ENCODE measurements around the gene CACNA2D2. TPM values are rescaled to one million over a fixed set of nuclear protein-coding genes. Genes with fewer than 3 reads are reported as not detected.

CACNA2D2 gene
- total RNA-seq, 1 donor from 2014 or later: 0.59 TPM

GRCh38 chr3:50481992-50482391, 21.4 kb downstream of the CACNA2D2 start:
- H3K27ac Mint-ChIP-seq: no peak overlapping the region
- no peaks in the 10 kb centered on the region for H3K9me3 Mint-ChIP-seq
- H3K27me3 Mint-ChIP-seq (ENCODE audit: low read depth): no peaks in the 10 kb centered on the region
- H3K36me3 Mint-ChIP-seq (ENCODE audit: low read depth): no peaks in the 10 kb centered on the region
- no peak for DNase-seq (ENCODE audit: low spot score)
- no peak overlapping the region for H3K4me3 Mint-ChIP-seq (ENCODE audit: low read depth)
- intact Hi-C loops (cut with micrococcal nuclease): no loop called here
- peaks cover 2% of the 10 kb centered on the region for H3K4me1 Mint-ChIP-seq (ENCODE audit: low read depth)

- no peaks in the 10 kb centered on the region for H3K27me3 Mint-ChIP-seq (ENCODE audit: low read depth)
- DNase-seq (ENCODE audit: low spot score): no peak
- H3K4me3 Mint-ChIP-seq (ENCODE audit: low read depth): no peak overlapping the region
- peaks cover 2% of the 10 kb centered on the region for H3K4me1 Mint-ChIP-seq (ENCODE audit: low read depth)
- no peak overlapping the region for H3K27ac Mint-ChIP-seq
- intact Hi-C loops (cut with micrococcal nuclease): no loop called here
- no peaks in the 10 kb centered on the region for H3K9me3 Mint-ChIP-seq
- H3K36me3 Mint-ChIP-seq (ENCODE audit: low read depth): no peaks in the 10 kb centered on the region
These were observed 23.0 kb downstream of the CACNA2D2 start for GRCh38 chr3:50480471-50480870.

- Mint-ChIP-seq H3K4me1 (ENCODE audit: low read depth) (peaks cover 2% of the 10 kb centered on the region), H3K27ac (no peak overlapping the region), H3K4me3 (ENCODE audit: low read depth) (no peak overlapping the region), H3K36me3 (ENCODE audit: low read depth) (no peaks in the 10 kb centered on the region), H3K27me3 (ENCODE audit: low read depth) (no peaks in the 10 kb centered on the region), H3K9me3 (no peaks in the 10 kb centered on the region)
- DNase-seq (ENCODE audit: low spot score): no peak
- intact Hi-C loops (cut with micrococcal nuclease): no loop called here
These were observed 23.9 kb downstream of the CACNA2D2 start for GRCh38 chr3:50479523-50479922.

GRCh38 chr3:50478671-50479260, 24.7 kb downstream of the CACNA2D2 start:
- Mint-ChIP-seq H3K27me3 (ENCODE audit: low read depth) (no peaks in the 10 kb centered on the region), H3K36me3 (ENCODE audit: low read depth) (no peaks in the 10 kb centered on the region)

GRCh38 chr3:50478051-50478450, 25.4 kb downstream of the CACNA2D2 start:
- intact Hi-C loops (cut with micrococcal nuclease): no loop called here
- H3K4me3 Mint-ChIP-seq (ENCODE audit: low read depth): no peak overlapping the region

More at GRCh38 chr3:50478671-50479260, 24.7 kb downstream of the CACNA2D2 start:
- H3K9me3 Mint-ChIP-seq: no peaks in the 10 kb centered on the region
- peaks cover 2% of the 10 kb centered on the region for H3K4me1 Mint-ChIP-seq (ENCODE audit: low read depth)
- intact Hi-C loops (cut with micrococcal nuclease): no loop called here
- no peak overlapping the region for H3K27ac Mint-ChIP-seq
- no peak for DNase-seq (ENCODE audit: low spot score)
- H3K4me3 Mint-ChIP-seq (ENCODE audit: low read depth): no peak overlapping the region

GRCh38 chr3:50475348-50475747, 28.1 kb downstream of the CACNA2D2 start:
- intact Hi-C loops (cut with micrococcal nuclease): no loop called here
- Mint-ChIP-seq H3K4me1 (ENCODE audit: low read depth) (peaks cover 7% of the 10 kb centered on the region), H3K27me3 (ENCODE audit: low read depth) (no peaks in the 10 kb centered on the region), H3K27ac (no peak overlapping the region), H3K36me3 (ENCODE audit: low read depth) (no peaks in the 10 kb centered on the region), H3K4me3 (ENCODE audit: low read depth) (no peak overlapping the region), H3K9me3 (no peaks in the 10 kb centered on the region)
- no peak for DNase-seq (ENCODE audit: low spot score)

More at GRCh38 chr3:50478051-50478450, 25.4 kb downstream of the CACNA2D2 start:
- no peak for DNase-seq (ENCODE audit: low spot score)
- Mint-ChIP-seq H3K36me3 (ENCODE audit: low read depth) (no peaks in the 10 kb centered on the region), H3K27ac (no peak overlapping the region), H3K9me3 (no peaks in the 10 kb centered on the region), H3K4me1 (ENCODE audit: low read depth) (peaks cover 3% of the 10 kb centered on the region), H3K27me3 (ENCODE audit: low read depth) (no peaks in the 10 kb centered on the region)

- H3K9me3 Mint-ChIP-seq: no peaks in the 10 kb centered on the region
- peaks cover 7% of the 10 kb centered on the region for H3K4me1 Mint-ChIP-seq (ENCODE audit: low read depth)
- no peak overlapping the region for H3K27ac Mint-ChIP-seq
- intact Hi-C loops (cut with micrococcal nuclease): no loop called here
- no peak for DNase-seq (ENCODE audit: low spot score)
- H3K4me3 Mint-ChIP-seq (ENCODE audit: low read depth): no peak overlapping the region
- H3K36me3 Mint-ChIP-seq (ENCODE audit: low read depth): no peaks in the 10 kb centered on the region
- H3K27me3 Mint-ChIP-seq (ENCODE audit: low read depth): no peaks in the 10 kb centered on the region
These were observed 28.7 kb downstream of the CACNA2D2 start for GRCh38 chr3:50474717-50475116.

GRCh38 chr3:50473768-50474167, 29.7 kb downstream of the CACNA2D2 start:
- Mint-ChIP-seq H3K4me1 (ENCODE audit: low read depth) (peaks cover 7% of the 10 kb centered on the region), H3K27me3 (ENCODE audit: low read depth) (no peaks in the 10 kb centered on the region), H3K4me3 (ENCODE audit: low read depth) (no peak overlapping the region), H3K9me3 (no peaks in the 10 kb centered on the region), H3K27ac (no peak overlapping the region), H3K36me3 (ENCODE audit: low read depth) (no peaks in the 10 kb centered on the region)
- intact Hi-C loops (cut with micrococcal nuclease): no loop called here
- no peak for DNase-seq (ENCODE audit: low spot score)

- peaks cover 7% of the 10 kb centered on the region for H3K4me1 Mint-ChIP-seq (ENCODE audit: low read depth)
- intact Hi-C loops (cut with micrococcal nuclease): no loop called here
- no peak overlapping the region for H3K4me3 Mint-ChIP-seq (ENCODE audit: low read depth)
- H3K9me3 Mint-ChIP-seq: no peaks in the 10 kb centered on the region
- no peak for DNase-seq (ENCODE audit: low spot score)
- H3K27me3 Mint-ChIP-seq (ENCODE audit: low read depth): no peaks in the 10 kb centered on the region
- no peaks in the 10 kb centered on the region for H3K36me3 Mint-ChIP-seq (ENCODE audit: low read depth)
- H3K27ac Mint-ChIP-seq: no peak overlapping the region
These were observed 30.5 kb downstream of the CACNA2D2 start for GRCh38 chr3:50472958-50473357.

GRCh38 chr3:50470658-50471057, 32.8 kb downstream of the CACNA2D2 start:
- H3K4me1 Mint-ChIP-seq (ENCODE audit: low read depth): peaks cover 7% of the 10 kb centered on the region
- H3K27me3 Mint-ChIP-seq (ENCODE audit: low read depth): no peaks in the 10 kb centered on the region
- no peaks in the 10 kb centered on the region for H3K36me3 Mint-ChIP-seq (ENCODE audit: low read depth)
- intact Hi-C loops (cut with micrococcal nuclease): no loop called here
- H3K9me3 Mint-ChIP-seq: no peaks in the 10 kb centered on the region
- no peak for DNase-seq (ENCODE audit: low spot score)
- H3K27ac Mint-ChIP-seq: no peak overlapping the region
- H3K4me3 Mint-ChIP-seq (ENCODE audit: low read depth): no peak overlapping the region

- no peaks in the 10 kb centered on the region for H3K9me3 Mint-ChIP-seq
- H3K27me3 Mint-ChIP-seq (ENCODE audit: low read depth): no peaks in the 10 kb centered on the region
- DNase-seq (ENCODE audit: low spot score): no peak
- peaks cover 4% of the 10 kb centered on the region for H3K4me1 Mint-ChIP-seq (ENCODE audit: low read depth)
- H3K36me3 Mint-ChIP-seq (ENCODE audit: low read depth): no peaks in the 10 kb centered on the region
- no peak overlapping the region for H3K27ac Mint-ChIP-seq
- no peak overlapping the region for H3K4me3 Mint-ChIP-seq (ENCODE audit: low read depth)
- intact Hi-C loops (cut with micrococcal nuclease): no loop called here
These were observed 35.5 kb downstream of the CACNA2D2 start for GRCh38 chr3:50467919-50468318.

- no peaks in the 10 kb centered on the region for H3K9me3 Mint-ChIP-seq
- intact Hi-C loops (cut with micrococcal nuclease): no loop called here
- H3K27me3 Mint-ChIP-seq (ENCODE audit: low read depth): peaks cover 4% of the 10 kb centered on the region
- H3K4me3 Mint-ChIP-seq (ENCODE audit: low read depth): no peak overlapping the region
- H3K36me3 Mint-ChIP-seq (ENCODE audit: low read depth): no peaks in the 10 kb centered on the region
- no peaks in the 10 kb centered on the region for H3K4me1 Mint-ChIP-seq (ENCODE audit: low read depth)
- no peak for DNase-seq (ENCODE audit: low spot score)
- H3K27ac Mint-ChIP-seq: no peak overlapping the region
These were observed 37.3 kb downstream of the CACNA2D2 start for GRCh38 chr3:50466177-50466576.

- intact Hi-C loops (cut with micrococcal nuclease): no loop called here
- no peak for DNase-seq (ENCODE audit: low spot score)
- no peaks in the 10 kb centered on the region for H3K4me1 Mint-ChIP-seq (ENCODE audit: low read depth)
- no peak overlapping the region for H3K4me3 Mint-ChIP-seq (ENCODE audit: low read depth)
- no peaks in the 10 kb centered on the region for H3K9me3 Mint-ChIP-seq
- H3K27me3 Mint-ChIP-seq (ENCODE audit: low read depth): peaks cover 7% of the 10 kb centered on the region
- no peak overlapping the region for H3K27ac Mint-ChIP-seq
- H3K36me3 Mint-ChIP-seq (ENCODE audit: low read depth): no peaks in the 10 kb centered on the region
These were observed 38.9 kb downstream of the CACNA2D2 start for GRCh38 chr3:50464569-50464968.

GRCh38 chr3:50459785-50460184, 43.6 kb downstream of the CACNA2D2 start:
- H3K4me3 Mint-ChIP-seq (ENCODE audit: low read depth): no peak overlapping the region
- no peak for DNase-seq (ENCODE audit: low spot score)
- peaks cover 7% of the 10 kb centered on the region for H3K27me3 Mint-ChIP-seq (ENCODE audit: low read depth)
- no peaks in the 10 kb centered on the region for H3K36me3 Mint-ChIP-seq (ENCODE audit: low read depth)
- intact Hi-C loops (cut with micrococcal nuclease): no loop called here
- no peaks in the 10 kb centered on the region for H3K9me3 Mint-ChIP-seq
- H3K27ac Mint-ChIP-seq: no peak overlapping the region
- no peaks in the 10 kb centered on the region for H3K4me1 Mint-ChIP-seq (ENCODE audit: low read depth)
